Measurements from ENCODE around the gene CLTRN.

Gene CLTRN

DNA sequence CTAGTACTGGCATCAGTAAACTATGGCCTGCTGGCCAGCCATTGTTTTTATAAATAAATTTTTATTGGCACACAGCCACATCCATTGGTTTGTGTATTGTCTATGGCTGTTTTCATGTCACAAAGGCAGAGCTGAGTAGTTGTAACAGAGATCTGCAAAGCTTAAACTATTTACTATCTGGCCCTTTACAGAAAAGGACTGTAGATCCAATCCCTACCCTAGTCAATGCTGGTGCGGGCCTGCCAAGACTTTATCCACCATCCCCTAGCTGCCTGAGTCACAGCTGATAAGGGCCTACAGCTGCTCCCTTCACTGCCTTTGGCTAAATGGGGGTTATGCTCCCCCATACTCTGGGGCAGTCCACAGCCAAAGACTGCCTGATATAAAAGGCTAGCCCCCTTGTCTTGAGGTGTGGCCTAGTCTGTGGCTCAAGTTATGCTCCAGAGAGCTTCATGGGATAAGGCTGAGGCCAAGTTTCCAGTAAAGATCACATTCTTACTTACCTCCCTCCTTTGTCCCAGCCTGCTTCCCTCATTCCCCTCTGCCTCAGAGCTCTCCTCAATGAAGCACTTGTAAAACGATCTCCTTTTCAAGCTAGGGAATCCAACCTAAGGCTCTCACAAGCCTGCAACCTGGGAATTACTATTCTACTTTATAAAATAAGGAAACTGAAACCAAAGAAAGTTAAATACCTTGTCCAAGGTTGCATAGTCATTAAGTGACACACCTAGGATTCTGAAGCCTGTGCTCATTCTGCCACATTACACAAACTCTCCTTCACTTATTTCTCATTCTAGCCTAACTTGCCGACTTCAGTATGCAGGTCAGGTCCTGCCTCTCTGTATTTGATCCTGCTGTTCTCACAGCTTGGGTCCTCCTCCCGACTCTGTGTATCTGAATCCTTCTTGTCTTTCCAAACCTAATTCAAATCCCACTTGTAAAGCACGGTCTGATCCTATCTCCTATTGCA is 84.5 kb downstream of the CLTRN start:
- no peak for DNase-seq (ENCODE audit: extremely low read depth, low read depth)
- H3K4me3 ChIP-seq (replicated peaks; ENCODE audit: low read depth, low read length) = no peak overlapping the region
- TF ChIP-seq, protein P1, sequence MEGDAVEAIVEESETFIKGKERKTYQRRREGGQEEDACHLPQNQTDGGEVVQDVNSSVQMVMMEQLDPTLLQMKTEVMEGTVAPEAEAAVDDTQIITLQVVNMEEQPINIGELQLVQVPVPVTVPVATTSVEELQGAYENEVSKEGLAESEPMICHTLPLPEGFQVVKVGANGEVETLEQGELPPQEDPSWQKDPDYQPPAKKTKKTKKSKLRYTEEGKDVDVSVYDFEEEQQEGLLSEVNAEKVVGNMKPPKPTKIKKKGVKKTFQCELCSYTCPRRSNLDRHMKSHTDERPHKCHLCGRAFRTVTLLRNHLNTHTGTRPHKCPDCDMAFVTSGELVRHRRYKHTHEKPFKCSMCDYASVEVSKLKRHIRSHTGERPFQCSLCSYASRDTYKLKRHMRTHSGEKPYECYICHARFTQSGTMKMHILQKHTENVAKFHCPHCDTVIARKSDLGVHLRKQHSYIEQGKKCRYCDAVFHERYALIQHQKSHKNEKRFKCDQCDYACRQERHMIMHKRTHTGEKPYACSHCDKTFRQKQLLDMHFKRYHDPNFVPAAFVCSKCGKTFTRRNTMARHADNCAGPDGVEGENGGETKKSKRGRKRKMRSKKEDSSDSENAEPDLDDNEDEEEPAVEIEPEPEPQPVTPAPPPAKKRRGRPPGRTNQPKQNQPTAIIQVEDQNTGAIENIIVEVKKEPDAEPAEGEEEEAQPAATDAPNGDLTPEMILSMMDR (IDR thresholded peaks at IDR 0.05; ENCODE audit: low read depth, low read length, missing control alignments) = no peak
